Neural cell (in vitro differentiated cells): ENCODE data around the gene GPR180. TPM values are rescaled to one million over a fixed set of nuclear protein-coding genes. Genes with fewer than 3 reads are reported as not detected.

Experiments
- polyA plus RNA-seq: library from polyadenylated mRNA; depleted of rRNA; stranded (reverse); fragments of >200 nt; gene quantifications from 2 replicates; pipeline ENCODE4 v1.2.3, GENCODE V29; 2014
- small RNA-seq, 3 experiments: library from RNA; depleted of rRNA; stranded (forward); fragments of <200 nt; gene quantifications; one replicate each; pipeline ENCODE3, GENCODE V24; 2012

GPR180 gene
- polyA plus RNA-seq, 1 donor from 2014 or later: 5.7 TPM

Small RNA genes lying within 50 kb of the gene (small RNA-seq; reads per million reads assigned to genes)
- 0.10 to 1.2 (median 0.24) reads per million in 3 experiments for gene RNA5SP36

Other genes with a start within 250 kb of the GPR180 start
- gene DCT, start 122.2 kb upstream of the GPR180 start, polyA plus RNA-seq: 0.14 TPM in 1 of 2 replicates, not detected in the other
- gene TGDS, start 5.7 kb upstream of the GPR180 start, polyA plus RNA-seq: 10.2 and 10.3 TPM in 2 replicates
- gene SOX21, start 110.7 kb downstream of the GPR180 start, polyA plus RNA-seq: 0.35 TPM in 1 of 2 replicates, not detected in the other